ENCODE measurements around the gene RBMY1F.
"Not testable (repeated sequence)": the region's sequence is repeated elsewhere in the genome, so short reads cannot be mapped to it uniquely, and the experiment has no call there.

RBMY1F gene

DNA sequence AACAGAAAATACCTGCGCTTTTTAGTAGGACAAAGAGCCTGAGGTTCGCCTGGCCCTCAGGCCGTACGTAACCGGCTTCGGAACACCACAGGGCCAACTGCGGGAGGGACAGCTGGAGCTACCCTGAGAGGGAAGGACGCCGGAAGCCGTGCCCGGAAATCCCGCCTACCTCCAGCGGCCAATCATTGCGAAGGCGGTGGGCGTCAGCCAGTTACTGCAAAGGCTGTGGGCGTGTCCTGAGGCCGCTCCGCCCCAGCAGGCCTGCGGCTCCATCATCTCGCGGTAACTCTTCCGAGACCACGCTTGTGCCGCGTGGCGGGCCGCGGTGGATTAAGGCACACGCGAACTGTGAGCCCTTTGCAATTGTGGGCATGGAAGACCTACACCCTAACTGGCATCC, at the start of gene RBMY1F:
Gene RBMY1F, minus strand, starts transcription at position 101 of the 400 bp plus-strand sequence. CDS start 1,954 bp downstream, outside the sequence.
- not testable (repeated sequence) for DNase-seq

DNA sequence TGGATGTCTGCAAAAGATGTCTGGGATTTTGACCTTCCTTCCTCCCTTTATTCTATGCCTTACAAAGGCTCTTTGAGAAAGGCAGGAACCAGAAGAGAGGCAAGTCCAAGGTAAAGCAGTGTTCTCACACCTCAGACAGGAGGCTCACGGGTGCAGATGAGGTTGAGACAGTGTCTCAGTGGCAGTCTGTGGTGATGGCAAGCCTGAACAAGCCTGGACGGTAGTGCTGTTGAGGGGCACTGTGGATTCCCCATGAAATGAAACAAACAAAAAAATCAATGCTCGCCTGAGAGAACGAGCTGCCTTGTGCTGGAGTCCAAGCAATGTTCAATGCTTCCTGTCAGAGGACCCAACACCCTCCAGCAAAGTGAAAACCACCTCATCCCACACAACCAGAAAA, 31.6 kb downstream of the RBMY1F start:
- not testable (repeated sequence) for DNase-seq

DNA sequence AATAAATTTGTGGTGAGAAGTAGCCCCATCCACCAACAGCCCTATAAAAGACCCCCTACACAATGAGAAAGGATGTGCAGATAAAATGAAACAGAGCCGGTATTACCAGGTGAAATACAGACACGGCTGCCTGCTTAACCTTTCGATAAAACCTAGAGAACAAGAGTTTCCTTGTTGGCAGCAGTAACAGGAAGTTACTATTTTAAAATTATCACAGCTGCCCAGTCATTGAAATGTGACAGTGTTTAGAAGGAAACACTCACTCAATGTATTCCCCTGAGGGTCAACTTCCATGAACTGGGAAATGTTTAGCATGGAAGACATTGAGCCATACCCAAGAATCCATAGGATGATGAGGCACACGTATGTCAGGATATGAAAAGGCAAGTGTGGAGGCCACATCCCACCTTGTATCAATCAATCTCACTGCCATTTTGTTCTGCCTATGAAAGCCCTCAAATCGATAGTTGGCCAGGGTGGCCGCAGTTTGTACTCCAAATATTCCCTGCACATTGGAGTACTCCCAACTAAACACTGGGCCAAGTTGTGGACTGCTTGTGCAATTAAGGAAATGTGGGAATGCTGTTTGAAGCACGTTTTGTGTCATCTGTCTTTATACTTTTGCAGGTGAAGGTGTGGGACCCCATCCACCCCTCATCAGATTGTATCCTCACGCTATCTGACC, 41.6 kb downstream of the RBMY1F start:
- DNase-seq: not testable (repeated sequence)

DNA sequence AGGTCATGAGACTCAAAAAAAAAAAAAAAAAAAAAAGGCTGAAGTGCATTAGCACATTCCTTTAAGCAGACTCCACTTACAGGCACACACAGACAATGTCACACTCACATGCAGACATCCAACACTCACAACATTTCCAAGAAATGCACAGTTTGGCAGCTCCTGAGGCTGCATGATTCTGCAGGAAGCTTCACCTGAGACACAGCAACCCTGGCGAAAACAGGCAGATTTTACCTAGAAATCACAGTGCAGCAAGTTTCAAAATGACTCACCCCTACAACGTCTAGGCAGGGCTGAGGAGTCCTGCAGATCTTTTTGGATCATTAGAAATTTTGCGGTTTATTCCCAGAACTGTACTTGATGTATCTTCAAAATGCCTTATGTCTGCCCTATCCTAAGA, 48.0 kb downstream of the RBMY1F start:
- DNase-seq: not testable (repeated sequence)

DNA sequence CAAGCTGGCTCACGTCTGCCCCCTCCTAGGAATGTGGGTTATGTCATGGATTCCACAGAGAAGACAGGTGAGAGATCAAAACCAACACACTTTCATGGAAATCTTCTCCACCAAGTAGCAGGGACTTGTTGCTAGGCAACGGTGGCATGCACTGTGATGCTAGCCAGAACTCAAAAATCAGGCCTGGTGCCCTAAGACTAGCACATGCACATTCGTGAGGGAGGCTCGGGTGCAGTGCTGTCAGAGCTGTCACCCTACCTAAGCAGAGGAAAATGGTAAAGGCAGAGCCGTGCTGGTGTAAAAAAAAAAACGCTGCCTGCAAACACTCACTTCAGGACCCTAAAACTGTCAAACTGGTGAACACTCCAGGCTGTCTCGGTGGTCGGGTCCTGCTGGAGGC, 52.2 kb downstream of the RBMY1F start:
- not testable (repeated sequence) for DNase-seq
